GM19193 (cell line): Measurements from ENCODE around the gene MARCKSL1.
A peak's percentile ranks its signal among the peaks of the same experiment; 100 is the strongest.

Source experiments
- POLR2A ChIP-seq: IDR thresholded peaks from 4 replicates; pipeline ENCODE4 v1.6.1; 2011; ENCODE audit not compliant: insufficient read depth, insufficient read length; ENCODE audit errors: extremely low read depth

Gene MARCKSL1

DNA sequence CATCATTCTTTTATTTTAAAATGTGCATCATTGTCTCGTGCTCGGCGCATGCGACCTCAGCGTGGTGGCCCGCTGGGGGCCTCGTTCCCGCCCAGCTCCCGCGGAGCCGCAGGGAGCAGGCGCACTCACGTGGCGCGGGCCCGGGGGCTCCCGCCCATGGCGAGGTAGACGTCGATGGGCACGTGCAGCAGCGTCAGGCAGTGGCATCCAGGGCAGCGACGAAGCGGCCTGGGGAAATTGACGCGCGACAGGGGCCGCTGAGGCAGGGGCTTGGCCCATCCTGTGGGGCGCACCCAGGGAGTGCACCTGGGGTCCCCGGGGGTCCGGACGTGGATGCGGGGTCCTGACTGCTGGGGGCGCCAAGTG, 25.3 kb upstream of the MARCKSL1 start:
- TF ChIP-seq POLR2A, result no peak

DNA sequence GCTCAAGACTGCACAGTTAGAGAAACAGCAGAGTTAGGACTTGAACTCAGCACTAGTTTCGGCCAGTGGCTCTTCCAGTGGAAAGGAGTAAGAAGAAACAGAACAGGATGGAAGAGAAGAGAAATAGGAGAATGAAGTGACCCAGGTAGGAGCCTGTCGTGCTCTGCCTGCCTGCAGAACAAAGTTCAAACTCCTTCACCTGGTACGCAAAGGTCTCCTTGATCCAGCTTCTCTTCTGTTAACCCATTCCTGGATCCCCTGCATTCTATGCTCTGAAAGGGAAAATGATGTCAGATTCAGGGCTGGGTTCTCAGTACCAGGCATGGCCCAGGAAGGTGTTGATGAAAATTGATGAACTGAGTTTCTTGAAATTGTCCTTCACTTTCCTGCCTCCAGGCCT, 22.4 kb upstream of the MARCKSL1 start:
- TF ChIP-seq POLR2A, result no peak

GRCh38 chr1:32357614-32358013, 21.6 kb upstream of the MARCKSL1 start:
- no peak for TF ChIP-seq POLR2A

GRCh38 chr1:32356478-32356877, 20.4 kb upstream of the MARCKSL1 start:
- no peak for TF ChIP-seq POLR2A

DNA sequence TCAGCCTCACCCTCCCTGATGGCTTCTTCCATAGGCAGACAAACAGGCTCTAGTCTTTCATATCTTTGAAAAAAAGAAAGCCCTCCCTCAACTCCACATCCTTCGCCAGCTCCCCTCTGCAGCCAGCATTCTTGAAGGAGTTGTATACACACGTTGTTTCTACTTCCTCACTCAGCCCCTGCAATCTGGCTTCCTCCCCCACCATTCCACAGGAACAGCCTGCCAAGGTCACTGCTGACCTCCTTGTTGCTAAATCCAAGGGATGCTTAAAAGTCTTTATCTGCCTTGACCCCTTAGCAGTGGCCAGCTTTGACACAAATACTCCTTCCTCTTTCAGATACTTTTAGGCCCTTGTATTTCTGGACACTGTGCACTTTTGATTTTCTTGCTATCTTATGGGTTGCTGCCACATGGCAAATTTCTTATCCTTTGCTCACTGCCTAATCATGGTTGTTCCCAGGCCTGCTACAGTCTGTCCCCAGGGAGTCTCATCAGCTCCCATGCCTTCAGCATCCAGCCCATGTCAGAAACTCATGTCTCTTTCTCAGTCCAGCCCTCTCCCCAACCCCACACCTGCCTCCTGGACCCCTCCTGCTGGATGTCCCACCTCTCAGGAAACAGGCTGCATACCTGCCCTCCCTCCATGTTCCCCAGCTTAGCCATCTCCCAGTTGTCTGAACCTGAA, 18.0 kb upstream of the MARCKSL1 start:
- no peak for TF ChIP-seq POLR2A

GRCh38 chr1:32353431-32353830, 17.4 kb upstream of the MARCKSL1 start:
- TF ChIP-seq POLR2A, result no peak

- TF ChIP-seq POLR2A, result no peak
These were observed 16.9 kb upstream of the MARCKSL1 start for GRCh38 chr1:32352831-32353383.

- TF ChIP-seq POLR2A, result no peak
These were observed 16.3 kb upstream of the MARCKSL1 start for GRCh38 chr1:32352239-32352745.

- TF ChIP-seq POLR2A, result peak; percentile 80
These were observed 15.6 kb upstream of the MARCKSL1 start for GRCh38 chr1:32351399-32352238.

DNA sequence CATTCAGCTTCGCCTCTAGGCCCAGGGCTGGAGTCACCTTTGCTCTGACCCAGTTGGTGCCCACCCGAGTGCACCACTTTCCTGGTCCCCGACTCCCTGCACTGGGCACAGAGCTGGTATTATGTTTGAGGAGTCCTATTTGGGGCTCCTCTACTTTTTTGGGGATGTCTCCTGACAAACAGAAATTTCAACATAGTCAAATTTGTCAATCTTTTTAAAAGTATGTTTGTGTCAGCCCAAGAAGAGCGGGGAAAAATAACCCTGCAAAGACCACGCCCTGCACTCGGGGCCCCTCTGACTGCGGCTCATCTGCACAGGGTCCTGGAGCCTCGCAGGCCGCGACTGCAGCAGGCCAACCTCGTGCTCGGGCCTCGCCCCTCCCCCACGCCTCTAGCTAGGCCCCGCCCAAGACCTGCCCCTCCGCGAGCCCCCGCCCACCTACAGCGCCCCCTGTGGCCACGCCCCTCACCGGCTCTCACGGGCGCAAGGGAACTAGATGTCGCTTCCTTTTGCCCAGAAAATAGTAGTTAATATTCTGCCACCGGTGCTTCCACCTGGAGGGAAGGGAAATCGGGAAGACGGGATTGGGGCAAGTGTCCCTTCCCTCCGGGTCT, 14.9 kb upstream of the MARCKSL1 start:
- TF ChIP-seq POLR2A, result peak; percentile 54

DNA sequence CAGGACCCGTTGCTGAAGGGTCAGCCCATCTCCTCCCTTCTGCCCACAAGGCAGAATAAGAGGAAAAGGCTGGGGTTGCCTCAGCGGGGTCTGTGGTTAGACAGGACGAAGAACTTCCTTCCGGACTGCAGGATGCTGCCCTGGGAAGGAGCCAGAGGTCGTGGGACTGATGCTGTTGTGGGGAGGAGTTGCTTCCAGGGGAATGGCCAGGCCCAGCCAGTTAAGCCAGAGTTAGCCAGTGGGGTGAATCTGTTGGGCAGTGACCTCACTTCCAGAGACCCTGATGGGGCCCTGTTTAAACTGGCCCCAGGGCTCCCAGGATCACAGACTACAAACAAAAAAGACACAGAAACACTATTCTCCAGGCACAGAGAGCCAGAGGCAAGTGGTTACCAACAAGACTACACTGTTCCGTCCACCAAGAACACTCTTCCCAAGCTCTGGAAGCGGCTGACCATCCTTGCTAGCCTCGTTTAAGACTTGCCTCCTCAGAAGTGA, 13.2 kb upstream of the MARCKSL1 start:
- TF ChIP-seq POLR2A, result no peak

GRCh38 chr1:32346532-32347157, 10.6 kb upstream of the MARCKSL1 start:
- no peak for TF ChIP-seq POLR2A

GRCh38 chr1:32345289-32345827, 9.3 kb upstream of the MARCKSL1 start:
- no peak for TF ChIP-seq POLR2A

DNA sequence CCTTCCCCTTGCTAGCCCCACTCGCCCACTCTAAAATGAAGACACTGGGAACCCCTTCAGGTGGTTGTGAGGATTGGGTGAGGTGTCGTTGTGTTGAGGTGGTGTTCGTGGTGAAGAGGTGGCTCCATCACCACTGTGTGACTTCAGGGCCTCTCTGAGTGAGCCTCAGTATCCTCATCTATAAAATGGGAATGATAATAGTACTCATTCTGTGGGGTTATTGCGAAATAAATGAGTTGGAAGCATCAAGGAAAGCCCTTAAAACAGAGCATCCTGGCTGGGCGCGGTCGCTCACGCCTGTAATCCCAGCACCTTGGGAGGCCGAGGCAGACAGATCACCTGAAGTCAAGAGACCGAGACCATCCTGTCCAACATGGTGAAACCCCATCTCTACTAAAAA, 6.7 kb upstream of the MARCKSL1 start:
- no peak for TF ChIP-seq POLR2A
